Peyer's patch (tissue), 4 donors: ENCODE results near the gene ZMYM5.

Experiments
- POLR2A ChIP-seq, 2 donors: fragments of 450-650 bp; IDR thresholded peaks; one replicate each; pipeline ENCODE4 v1.5.1; 2017; ENCODE audit warnings: antibody characterized with exemption in 2 of 2, mild to moderate bottlenecking in 2 of 2, moderate library complexity in 2 of 2
- TF ChIP-seq, protein P1 (sequence below), 6 experiments: fragments of 450-650 bp in 4 of 6; fragments of 200-600 bp in 2 of 6; sonication (generic) in 1 of 6; IDR thresholded peaks; one replicate each; pipeline ENCODE4 v1.5.1; 2017 to 2019; ENCODE audit warnings: antibody characterized with exemption in 6 of 6, mild to moderate bottlenecking in 3 of 6, moderate library complexity in 1 of 6

DNA sequence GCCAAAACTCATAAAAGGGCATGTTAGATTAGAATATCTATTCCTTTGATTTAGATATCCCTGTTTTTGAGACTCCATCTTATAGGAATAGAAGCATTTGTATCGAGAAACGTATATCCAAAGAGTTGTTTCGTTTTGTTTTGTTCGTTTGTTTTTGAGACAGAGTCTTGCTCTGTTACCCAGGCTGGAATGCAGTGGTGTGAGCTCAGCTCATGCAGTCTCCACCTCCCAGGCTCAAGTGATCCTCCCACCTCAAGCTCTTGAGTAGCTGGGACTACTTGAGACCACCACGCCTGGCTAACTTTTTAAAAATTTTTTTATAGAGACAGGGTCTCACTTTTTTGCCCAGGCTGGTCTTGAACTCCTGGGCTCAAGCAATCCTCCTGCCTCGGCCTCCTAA lies 26.6 kb upstream of the ZMYM5 start:
- TF ChIP-seq, protein P1, sequence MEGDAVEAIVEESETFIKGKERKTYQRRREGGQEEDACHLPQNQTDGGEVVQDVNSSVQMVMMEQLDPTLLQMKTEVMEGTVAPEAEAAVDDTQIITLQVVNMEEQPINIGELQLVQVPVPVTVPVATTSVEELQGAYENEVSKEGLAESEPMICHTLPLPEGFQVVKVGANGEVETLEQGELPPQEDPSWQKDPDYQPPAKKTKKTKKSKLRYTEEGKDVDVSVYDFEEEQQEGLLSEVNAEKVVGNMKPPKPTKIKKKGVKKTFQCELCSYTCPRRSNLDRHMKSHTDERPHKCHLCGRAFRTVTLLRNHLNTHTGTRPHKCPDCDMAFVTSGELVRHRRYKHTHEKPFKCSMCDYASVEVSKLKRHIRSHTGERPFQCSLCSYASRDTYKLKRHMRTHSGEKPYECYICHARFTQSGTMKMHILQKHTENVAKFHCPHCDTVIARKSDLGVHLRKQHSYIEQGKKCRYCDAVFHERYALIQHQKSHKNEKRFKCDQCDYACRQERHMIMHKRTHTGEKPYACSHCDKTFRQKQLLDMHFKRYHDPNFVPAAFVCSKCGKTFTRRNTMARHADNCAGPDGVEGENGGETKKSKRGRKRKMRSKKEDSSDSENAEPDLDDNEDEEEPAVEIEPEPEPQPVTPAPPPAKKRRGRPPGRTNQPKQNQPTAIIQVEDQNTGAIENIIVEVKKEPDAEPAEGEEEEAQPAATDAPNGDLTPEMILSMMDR (IDR thresholded peaks at IDR 0.05): no peak
- no peak for TF ChIP-seq POLR2A (IDR thresholded peaks at IDR 0.05)
